ENCODE results near the gene SCRN2. TPM values are rescaled to one million over a fixed set of nuclear protein-coding genes. Genes with fewer than 3 reads are reported as not detected.

Gene SCRN2
- total RNA-seq, 1 donor from 2014 or later, result 24.3 TPM

DNA sequence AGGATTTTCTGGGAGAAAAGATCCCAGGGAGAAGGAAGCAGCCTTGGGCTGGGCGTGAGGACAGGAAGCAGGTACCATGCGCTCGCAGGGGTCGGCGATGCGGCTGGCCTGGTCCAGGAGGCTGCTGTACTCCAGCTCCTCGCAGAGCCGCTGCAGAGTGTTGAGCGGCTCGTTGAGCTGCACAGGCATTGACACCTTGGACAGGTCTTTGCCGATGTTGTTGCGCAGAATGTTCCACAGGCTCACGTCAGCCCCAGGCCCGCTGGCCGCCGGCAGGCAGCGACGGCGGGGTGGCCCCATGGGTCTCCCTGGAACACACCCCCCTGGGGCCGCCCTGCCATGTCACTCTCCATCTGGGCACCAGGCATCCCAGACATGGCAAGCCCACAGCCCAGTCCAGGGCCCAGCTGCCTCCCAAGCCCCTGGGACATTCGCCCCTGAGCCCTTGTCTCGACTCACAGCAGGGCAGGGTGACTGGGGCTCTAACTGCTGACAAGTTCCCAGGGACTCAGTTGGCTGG, 27.5 kb downstream of the SCRN2 start:
- Mint-ChIP-seq H3K36me3 (ENCODE audit: low read depth) (peaks cover 51% of the 10 kb centered on the region), H3K27ac (no peak overlapping the region), H3K4me3 (no peak overlapping the region), H3K9me3 (no peaks in the 10 kb centered on the region), H3K27me3 (no peaks in the 10 kb centered on the region), H3K4me1 (peaks cover 6% of the 10 kb centered on the region)
- no peak for DNase-seq
- intact Hi-C loops (cut with micrococcal nuclease), result no loop called here

DNA sequence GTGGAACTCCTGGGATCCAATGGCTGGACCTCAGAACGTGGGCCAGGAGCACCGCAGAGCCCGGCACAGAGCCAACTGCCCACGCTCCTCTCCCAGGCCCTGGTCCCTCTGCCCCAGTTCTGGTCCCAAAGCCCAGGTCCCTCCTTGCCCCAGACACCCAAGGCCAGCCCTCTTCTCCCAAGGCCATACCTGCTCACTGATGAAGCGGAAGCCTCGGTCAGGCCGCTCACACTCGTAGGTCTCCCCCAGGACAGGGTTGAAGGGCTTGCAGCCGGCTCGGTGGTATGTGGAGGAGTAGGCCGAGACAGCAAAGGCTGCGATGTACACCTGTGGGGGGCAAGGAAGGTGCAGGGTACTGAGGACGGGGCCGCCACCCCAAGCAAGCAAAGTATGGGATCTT, 28.0 kb downstream of the SCRN2 start:
- Mint-ChIP-seq H3K27me3 (no peaks in the 10 kb centered on the region), H3K36me3 (ENCODE audit: low read depth) (peaks cover 49% of the 10 kb centered on the region), H3K27ac (no peak overlapping the region), H3K4me1 (peaks cover 6% of the 10 kb centered on the region), H3K4me3 (no peak overlapping the region), H3K9me3 (no peaks in the 10 kb centered on the region)
- no peak for DNase-seq
- intact Hi-C loops (cut with micrococcal nuclease), result no loop called here

DNA sequence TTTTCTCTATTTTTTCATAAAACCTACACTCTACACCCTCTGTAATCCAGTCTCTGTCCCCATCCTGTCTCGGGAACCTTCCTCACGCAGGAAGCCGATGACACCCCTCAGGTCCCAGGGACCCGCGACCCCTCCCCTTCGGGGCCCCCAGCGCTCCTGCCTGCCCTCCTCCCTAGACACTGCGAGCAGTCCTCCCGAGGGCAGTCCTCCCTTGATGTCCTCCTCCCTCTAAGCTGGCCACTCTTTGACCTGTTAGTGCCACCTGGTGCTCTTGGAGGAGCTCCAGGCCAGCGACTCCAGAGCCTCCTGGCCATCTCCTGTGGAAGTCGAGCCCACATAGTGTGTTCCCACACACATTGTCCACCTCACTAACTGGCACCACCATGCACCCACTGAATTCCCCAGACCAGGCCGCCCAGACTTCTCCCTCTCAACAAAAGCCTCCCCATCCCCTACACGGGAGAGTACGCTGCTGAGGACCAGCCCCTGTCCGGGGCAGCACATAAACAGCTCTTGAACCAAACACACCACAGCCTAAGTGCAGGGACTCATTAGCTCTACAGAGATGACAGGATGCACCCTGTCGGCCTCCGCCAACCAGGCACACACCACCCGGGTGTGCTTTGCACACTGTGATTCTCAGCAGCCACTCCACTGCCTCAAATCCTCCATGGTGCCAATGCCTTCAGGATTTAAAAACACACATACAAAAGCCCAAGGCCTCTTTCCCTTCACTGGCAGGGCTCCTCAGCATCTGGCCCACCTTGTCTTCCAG, 28.7 kb downstream of the SCRN2 start:
- no peak overlapping the region for H3K4me3 Mint-ChIP-seq
- H3K36me3 Mint-ChIP-seq (ENCODE audit: low read depth), result peaks cover 50% of the 10 kb centered on the region

DNA sequence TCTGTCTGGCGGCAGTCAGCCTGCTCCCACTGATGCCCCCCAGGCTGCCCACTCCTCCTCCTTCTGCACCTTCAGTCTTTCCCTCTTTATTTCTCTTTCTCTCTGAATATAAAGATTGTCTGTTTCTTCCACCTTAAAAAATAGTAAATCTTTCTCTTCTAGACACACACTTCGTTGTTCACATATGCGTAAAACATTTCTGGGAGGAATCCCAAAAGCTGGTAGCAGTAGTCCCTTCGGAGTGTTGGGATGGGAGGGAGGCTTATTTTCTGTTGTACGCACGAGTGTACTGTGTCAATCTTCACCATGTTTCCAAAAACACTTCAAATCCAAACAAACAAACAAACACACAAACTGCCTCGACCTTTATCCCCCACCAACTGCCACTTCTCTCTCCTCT, 29.4 kb downstream of the SCRN2 start:
- H3K9me3 Mint-ChIP-seq, result no peaks in the 10 kb centered on the region
- DNase-seq, result no peak
- H3K4me1 Mint-ChIP-seq, result peaks cover 6% of the 10 kb centered on the region
- intact Hi-C loops (cut with micrococcal nuclease), result no loop called here
- no peak overlapping the region for H3K27ac Mint-ChIP-seq
- peaks cover 46% of the 10 kb centered on the region for H3K36me3 Mint-ChIP-seq (ENCODE audit: low read depth)
- H3K4me3 Mint-ChIP-seq, result no peak overlapping the region
- H3K27me3 Mint-ChIP-seq, result no peaks in the 10 kb centered on the region

More for the DNA sequence above, 28.7 kb downstream of the SCRN2 start:
- DNase-seq, result no peak
- no peaks in the 10 kb centered on the region for H3K9me3 Mint-ChIP-seq
- no peaks in the 10 kb centered on the region for H3K27me3 Mint-ChIP-seq
- intact Hi-C loops (cut with micrococcal nuclease), result no loop called here
- peaks cover 6% of the 10 kb centered on the region for H3K4me1 Mint-ChIP-seq
- no peak overlapping the region for H3K27ac Mint-ChIP-seq

DNA sequence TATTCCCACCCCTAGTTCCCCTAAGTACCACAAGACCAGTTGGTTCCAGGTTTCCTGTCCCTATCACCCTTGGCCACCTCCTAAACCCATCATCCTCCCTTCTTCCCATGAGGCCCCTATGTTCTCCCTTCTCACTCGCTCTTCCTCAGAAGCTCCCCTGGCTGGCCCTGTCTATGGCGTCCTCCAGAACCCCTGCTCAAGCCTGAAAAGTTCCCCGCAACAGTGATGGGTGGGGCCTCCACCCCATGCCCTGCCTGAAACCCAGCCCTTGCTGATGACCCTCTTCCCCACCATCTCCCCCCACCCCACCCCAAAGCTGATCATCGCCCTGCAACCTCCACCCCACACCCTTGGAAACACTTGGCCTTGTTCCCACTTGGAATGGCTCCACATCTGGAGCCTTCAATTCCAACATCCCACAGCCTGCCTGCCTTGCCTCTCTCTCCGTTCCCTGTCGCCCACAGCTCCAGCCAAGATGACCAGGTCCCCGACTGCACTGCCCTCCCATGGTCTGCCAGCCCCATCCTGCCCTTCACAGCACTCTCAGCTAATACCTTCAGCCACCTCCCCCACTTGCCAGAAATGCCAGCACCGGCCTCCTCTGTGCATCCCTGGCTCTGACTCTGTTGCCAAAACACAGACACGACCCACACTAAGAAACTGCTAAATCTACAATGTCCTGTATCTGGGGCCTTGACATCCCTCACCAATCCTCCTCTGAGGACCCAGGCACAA, 30.0 kb downstream of the SCRN2 start:
- H3K9me3 Mint-ChIP-seq, result no peaks in the 10 kb centered on the region
- peak overlapping the region; percentile 30 for H3K27ac Mint-ChIP-seq
- intact Hi-C loops (cut with micrococcal nuclease), result no loop called here
- H3K36me3 Mint-ChIP-seq (ENCODE audit: low read depth), result peaks cover 42% of the 10 kb centered on the region
- no peak overlapping the region for H3K4me3 Mint-ChIP-seq
- H3K27me3 Mint-ChIP-seq, result no peaks in the 10 kb centered on the region
- DNase-seq, result no peak
- peaks cover 6% of the 10 kb centered on the region for H3K4me1 Mint-ChIP-seq

DNA sequence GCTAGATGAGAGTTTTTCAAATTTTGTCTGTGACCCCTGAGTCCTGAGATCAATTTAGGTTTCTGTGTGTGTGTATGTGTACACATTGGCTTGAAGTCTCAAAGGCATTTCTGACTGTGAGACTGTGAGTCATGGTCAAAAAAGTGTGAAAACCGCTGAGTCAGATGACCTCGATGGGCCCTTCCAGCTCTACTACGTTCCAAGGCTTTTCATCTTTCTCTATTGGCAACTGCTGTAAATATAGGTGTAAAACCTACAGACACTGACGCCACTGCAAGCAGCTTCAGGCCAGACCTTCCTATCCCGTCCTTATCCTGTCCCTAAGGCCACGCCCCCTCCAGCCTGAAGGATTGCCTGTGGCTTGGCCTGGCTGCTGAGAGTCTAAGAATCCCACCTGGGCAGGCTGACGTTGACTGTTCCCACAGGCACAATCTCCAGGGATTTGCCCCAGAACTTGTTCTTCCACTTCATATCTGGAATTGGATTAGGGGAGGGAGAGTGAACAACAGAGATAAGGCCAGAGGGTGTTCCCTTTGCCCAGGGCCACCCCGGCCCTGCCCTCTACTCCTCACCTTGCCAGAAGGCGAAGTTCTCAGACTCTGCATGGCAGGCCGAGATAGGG, 30.8 kb downstream of the SCRN2 start:
- Mint-ChIP-seq H3K27ac (peak overlapping the region; percentile 39), H3K9me3 (no peaks in the 10 kb centered on the region), H3K4me3 (no peak overlapping the region), H3K4me1 (peaks cover 6% of the 10 kb centered on the region), H3K36me3 (ENCODE audit: low read depth) (peaks cover 38% of the 10 kb centered on the region), H3K27me3 (no peaks in the 10 kb centered on the region)
- intact Hi-C loops (cut with micrococcal nuclease), result no loop called here
- DNase-seq, result no peak

DNA sequence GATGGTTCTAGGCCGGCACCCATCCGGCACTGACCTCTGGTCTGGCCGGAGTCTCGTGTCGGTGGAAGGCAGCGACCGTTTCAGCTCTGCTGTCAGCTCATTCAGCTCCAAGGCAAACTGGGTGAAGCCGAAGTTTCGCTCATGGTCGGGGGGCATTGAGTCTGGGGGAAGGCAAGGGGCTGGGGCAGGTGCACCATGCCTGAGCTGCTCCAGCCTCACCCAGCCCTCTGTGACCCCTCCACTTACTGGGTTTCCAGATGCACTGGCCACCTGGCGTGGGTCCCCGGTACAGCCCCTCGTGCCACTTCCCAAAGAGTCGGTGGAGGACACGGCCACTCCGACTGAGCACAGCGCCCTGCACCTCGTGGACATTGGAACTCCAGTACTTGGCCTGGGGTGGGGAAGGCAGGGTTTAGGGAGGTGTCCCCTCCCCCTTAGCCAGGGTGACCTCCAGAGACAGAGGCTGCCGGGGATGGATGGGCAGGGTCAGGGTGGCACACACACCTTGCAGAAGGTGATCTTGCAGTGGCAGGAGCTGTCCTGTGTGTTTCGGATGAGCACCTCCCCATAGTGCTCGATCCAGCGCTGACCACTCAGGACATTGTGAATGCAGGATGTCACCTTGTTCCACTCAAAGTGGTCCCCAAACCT, 32.1 kb downstream of the SCRN2 start:
- DNase-seq, result no peak
- Mint-ChIP-seq H3K36me3 (ENCODE audit: low read depth) (peaks cover 32% of the 10 kb centered on the region), H3K9me3 (no peaks in the 10 kb centered on the region), H3K4me1 (peaks cover 6% of the 10 kb centered on the region), H3K4me3 (no peak overlapping the region), H3K27me3 (no peaks in the 10 kb centered on the region), H3K27ac (no peak overlapping the region)
- intact Hi-C loops (cut with micrococcal nuclease), result no loop called here

DNA sequence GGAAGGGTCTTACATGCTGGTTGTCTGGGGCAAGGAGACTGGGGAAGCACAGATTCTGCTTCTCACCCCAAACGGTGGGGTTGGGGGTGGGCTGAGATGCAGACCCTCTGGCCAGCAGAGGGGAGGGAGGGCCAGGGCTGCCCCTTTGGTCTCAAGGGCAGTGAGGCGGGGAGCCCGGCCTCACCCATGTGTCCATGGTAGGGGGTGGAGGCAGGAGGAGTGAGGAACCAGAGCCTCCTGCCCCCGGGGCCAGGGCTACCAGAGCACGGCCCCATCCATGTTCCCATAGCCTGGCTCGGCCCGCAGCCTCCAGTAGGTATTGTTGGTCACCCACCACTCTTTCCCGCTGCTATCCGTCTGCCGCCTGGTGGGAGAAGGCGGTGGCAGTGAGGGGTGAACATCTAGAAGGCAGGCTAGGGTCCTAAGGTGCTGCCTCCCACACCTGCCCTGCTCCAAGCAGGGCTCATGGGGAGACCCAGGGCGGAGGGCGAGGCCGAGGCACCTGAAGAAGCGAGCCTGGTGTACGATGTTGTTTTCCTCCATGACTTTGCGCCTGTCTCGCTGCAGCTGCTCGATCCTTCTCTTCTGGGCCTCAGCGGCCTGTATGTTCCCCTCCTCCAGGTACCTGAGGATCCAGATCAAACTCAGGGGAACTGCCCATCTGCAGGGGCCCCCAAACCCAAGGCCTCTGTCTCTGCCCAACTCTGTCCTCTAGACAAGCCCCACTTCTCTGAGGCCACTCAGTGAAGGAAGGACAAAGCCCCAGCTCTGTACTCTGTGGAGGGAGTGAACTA, 32.8 kb downstream of the SCRN2 start:
- peaks cover 32% of the 10 kb centered on the region for H3K36me3 Mint-ChIP-seq (ENCODE audit: low read depth)
- DNase-seq, result no peak
- H3K27me3 Mint-ChIP-seq, result no peaks in the 10 kb centered on the region
- peaks cover 6% of the 10 kb centered on the region for H3K4me1 Mint-ChIP-seq
- no peak overlapping the region for H3K27ac Mint-ChIP-seq
- intact Hi-C loops (cut with micrococcal nuclease), result no loop called here
- no peaks in the 10 kb centered on the region for H3K9me3 Mint-ChIP-seq
- no peak overlapping the region for H3K4me3 Mint-ChIP-seq

DNA sequence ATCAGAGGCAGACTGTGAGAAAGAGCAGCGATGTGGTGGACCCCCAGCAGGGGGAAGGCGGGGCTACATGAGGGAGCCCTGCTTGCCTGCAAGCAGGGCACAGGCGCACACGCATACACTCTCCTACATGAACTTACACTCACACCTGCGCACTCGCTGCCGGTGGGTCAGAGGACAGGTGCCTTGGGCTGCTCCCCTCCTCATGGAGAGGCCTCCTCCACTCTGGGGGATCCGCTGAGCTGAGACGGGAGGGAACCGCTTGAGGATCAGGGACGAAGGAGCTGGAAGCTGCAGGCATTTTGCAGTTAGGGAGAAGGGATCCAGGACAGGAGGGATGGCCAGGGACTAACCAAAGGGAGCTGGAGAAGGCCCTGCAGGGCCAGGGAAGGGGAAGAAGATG, 33.7 kb downstream of the SCRN2 start:
- H3K9me3 Mint-ChIP-seq, result no peaks in the 10 kb centered on the region
- intact Hi-C loops (cut with micrococcal nuclease), result no loop called here

DNA sequence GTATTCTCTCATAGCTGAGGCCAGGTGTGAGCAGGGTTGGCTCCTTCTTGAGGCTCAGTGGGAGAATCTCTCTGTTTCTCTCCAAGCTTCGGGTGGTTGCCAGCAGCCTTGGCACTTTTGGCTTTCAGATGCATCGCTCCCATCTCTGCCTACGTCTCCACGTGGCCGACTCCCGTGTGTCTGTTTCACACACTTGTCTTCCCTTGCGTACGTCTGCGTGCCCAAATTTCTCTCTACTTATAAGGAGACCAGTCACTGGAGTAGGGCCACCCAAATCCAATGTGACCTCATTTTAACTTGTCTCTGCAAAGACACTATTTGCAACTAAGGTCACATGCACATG, 34.2 kb downstream of the SCRN2 start:
- intact Hi-C loops (cut with micrococcal nuclease), result no loop called here
- no peak overlapping the region for H3K4me3 Mint-ChIP-seq
- no peak for DNase-seq
- no peak overlapping the region for H3K27ac Mint-ChIP-seq
- peaks cover 27% of the 10 kb centered on the region for H3K36me3 Mint-ChIP-seq (ENCODE audit: low read depth)
- H3K9me3 Mint-ChIP-seq, result no peaks in the 10 kb centered on the region
- peaks cover 2% of the 10 kb centered on the region for H3K27me3 Mint-ChIP-seq
- H3K4me1 Mint-ChIP-seq, result peaks cover 8% of the 10 kb centered on the region

More for the DNA sequence above, 33.7 kb downstream of the SCRN2 start:
- no peak overlapping the region for H3K4me3 Mint-ChIP-seq
- peaks cover under 1% of the 10 kb centered on the region for H3K27me3 Mint-ChIP-seq
- H3K27ac Mint-ChIP-seq, result no peak overlapping the region
- DNase-seq, result no peak
- H3K4me1 Mint-ChIP-seq, result peaks cover 7% of the 10 kb centered on the region
- peaks cover 31% of the 10 kb centered on the region for H3K36me3 Mint-ChIP-seq (ENCODE audit: low read depth)

DNA sequence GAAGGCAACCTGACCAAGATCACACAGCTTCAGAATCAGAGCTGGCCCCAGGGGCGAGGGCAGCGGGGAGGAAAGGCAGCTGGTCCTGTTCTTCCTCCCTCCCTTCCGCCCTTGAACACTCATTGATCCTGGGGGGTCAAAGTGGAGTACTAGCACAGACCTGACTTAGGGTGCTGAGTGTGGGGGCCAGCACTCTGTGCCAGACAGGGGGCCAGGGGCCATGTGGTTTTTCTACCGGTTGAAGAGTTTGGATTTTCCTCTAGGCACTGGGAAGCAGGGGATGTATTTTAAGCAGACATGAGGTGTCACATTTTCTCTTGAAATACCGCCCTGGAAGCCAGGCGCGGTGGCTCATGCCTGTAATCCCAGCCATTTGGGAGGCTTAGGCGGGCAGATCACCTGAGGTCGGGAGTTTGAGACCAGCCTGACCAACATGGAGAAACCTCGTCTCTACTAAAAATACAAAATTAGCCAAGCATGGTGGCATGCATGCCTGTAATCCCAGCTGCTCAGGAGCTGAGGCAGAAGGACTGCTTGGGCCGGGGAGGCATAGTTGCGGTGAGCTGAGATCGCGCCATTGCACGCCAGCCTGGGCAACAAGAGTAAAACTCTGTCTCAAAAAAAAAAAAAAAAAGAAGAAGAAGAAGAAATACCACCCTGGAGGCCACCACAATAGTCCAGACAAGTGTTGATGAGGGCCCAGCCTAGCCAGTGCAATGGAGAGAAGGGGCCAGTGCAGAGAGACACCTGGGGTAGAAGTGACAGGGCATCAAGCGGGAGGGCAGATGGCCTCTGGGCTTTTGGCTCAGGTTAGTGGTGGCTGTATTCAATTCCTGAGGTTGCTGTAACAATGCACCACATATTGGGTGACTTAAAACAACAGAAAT, 34.8 kb downstream of the SCRN2 start:
- Mint-ChIP-seq H3K9me3 (no peaks in the 10 kb centered on the region), H3K27ac (no peak overlapping the region), H3K27me3 (peaks cover 2% of the 10 kb centered on the region), H3K4me3 (no peak overlapping the region), H3K36me3 (ENCODE audit: low read depth) (peaks cover 21% of the 10 kb centered on the region), H3K4me1 (peaks cover 8% of the 10 kb centered on the region)
- no peak for DNase-seq
- intact Hi-C loops (cut with micrococcal nuclease), result no loop called here

DNA sequence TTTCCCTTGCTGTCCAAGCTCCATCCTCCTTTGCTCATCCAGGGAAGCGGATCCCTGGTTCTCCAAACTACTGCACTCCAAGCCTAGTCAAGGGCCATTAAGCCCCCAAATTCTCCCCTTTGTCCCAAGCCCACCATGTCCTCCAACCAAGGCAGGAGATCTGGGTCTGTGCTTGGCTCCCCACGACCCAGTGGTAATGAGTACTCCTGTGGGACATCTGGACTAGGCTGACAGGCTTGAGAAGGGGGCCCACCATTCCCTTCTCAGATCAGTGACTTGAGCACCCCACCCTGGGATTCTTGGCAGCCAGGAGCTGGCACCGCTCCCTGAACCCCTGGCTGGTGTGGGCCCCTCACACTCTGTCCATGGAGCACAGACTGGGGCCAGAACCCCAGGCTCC, 36.6 kb downstream of the SCRN2 start:
- H3K27me3 Mint-ChIP-seq, result peaks cover 2% of the 10 kb centered on the region
- DNase-seq, result no peak
- H3K4me1 Mint-ChIP-seq, result peaks cover 3% of the 10 kb centered on the region
- intact Hi-C loops (cut with micrococcal nuclease), result no loop called here
- no peak overlapping the region for H3K27ac Mint-ChIP-seq
- no peak overlapping the region for H3K4me3 Mint-ChIP-seq
- no peaks in the 10 kb centered on the region for H3K9me3 Mint-ChIP-seq
- peaks cover 6% of the 10 kb centered on the region for H3K36me3 Mint-ChIP-seq (ENCODE audit: low read depth)
